Fibroblast of pulmonary artery (primary cell): Measurements from ENCODE around the gene BANK1.

Experiments used
- DNase-seq: peaks from one replicate; pipeline ENCODE4 v3.0.0-alpha.2; 2010; ENCODE audit warnings: low read depth
- H3K4me3 ChIP-seq: replicated peaks from 2 replicates; pipeline ENCODE4 v1.5.1; 2011; ENCODE audit warnings: low read depth, mild to moderate bottlenecking, control low read depth, low read length, moderate library complexity
- TF ChIP-seq, protein P1 (sequence below): IDR thresholded peaks from 2 replicates; pipeline ENCODE4 v1.5.1; 2011; ENCODE audit warnings: mild to moderate bottlenecking, control low read depth, low read length, inconsistent platforms; ENCODE audit errors: missing control alignments

Gene BANK1

DNA sequence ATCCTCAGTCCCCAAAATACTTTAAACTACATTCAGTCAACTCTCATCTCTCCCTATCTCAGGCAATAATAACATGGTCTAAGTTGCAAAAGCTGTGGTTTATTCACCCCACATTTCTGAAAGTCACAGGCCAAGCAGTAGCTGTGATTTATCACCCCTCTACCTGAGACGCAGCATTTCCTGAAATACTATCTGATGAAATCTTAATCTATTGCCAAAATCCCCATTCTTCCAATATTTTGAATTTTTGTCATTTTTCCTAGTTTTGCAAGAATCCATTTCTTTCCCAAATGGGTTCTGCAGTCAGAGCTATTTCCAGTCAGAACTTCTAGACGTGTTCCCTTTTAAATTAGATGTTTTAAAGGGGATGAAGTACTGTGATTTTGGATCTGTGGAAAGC is 148.3 kb downstream of the BANK1 start:
- TF ChIP-seq, protein P1, sequence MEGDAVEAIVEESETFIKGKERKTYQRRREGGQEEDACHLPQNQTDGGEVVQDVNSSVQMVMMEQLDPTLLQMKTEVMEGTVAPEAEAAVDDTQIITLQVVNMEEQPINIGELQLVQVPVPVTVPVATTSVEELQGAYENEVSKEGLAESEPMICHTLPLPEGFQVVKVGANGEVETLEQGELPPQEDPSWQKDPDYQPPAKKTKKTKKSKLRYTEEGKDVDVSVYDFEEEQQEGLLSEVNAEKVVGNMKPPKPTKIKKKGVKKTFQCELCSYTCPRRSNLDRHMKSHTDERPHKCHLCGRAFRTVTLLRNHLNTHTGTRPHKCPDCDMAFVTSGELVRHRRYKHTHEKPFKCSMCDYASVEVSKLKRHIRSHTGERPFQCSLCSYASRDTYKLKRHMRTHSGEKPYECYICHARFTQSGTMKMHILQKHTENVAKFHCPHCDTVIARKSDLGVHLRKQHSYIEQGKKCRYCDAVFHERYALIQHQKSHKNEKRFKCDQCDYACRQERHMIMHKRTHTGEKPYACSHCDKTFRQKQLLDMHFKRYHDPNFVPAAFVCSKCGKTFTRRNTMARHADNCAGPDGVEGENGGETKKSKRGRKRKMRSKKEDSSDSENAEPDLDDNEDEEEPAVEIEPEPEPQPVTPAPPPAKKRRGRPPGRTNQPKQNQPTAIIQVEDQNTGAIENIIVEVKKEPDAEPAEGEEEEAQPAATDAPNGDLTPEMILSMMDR, result no peak
- DNase-seq, result no peak
- H3K4me3 ChIP-seq, result no peak overlapping the region

DNA sequence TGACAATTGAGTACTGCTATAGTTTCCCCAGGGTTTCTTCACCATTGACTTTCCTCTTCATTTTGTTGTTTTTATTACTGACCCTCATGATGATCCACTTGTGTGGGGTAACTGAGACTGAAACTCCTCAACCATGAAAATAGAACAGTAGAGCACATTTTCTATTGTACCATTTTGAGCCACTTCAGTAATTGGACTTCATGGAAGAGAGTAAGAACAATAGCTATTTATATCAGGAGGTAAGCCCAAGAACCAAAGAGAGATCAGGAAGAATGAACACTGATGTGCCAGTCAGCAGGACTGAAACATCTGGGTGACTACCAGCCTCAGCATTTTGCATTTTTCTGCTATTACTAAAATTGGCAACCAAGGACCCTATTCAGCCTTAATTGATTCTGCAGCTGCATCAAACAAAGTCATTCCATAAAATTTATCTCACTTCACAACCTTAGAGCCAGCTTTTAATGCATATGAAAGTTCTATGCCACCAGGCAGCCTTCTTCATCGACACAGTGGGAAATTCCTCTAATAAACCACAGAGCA is 151.4 kb downstream of the BANK1 start:
- no peak overlapping the region for H3K4me3 ChIP-seq
- DNase-seq, result no peak
- TF ChIP-seq, protein P1, result no peak

DNA sequence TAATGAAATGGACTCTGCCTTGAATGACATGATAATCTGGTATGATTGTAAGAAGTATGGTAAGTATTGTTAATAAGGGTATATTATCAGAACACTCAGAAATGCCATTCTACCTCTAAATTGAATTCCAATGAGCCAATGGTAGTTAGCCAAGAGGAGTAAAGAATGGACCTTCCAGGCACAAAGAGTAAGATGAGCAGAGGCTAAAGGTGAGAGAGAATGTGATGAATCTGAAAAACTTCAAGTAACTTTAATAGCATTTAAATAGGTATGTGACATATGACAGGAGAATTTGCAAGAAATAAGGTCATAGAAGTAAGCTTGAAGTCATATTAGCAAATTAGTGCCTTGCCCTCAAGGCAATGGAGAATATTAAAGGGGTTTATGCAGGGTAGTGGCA is 152.4 kb downstream of the BANK1 start:
- TF ChIP-seq, protein P1, result no peak
- no peak for DNase-seq

DNA sequence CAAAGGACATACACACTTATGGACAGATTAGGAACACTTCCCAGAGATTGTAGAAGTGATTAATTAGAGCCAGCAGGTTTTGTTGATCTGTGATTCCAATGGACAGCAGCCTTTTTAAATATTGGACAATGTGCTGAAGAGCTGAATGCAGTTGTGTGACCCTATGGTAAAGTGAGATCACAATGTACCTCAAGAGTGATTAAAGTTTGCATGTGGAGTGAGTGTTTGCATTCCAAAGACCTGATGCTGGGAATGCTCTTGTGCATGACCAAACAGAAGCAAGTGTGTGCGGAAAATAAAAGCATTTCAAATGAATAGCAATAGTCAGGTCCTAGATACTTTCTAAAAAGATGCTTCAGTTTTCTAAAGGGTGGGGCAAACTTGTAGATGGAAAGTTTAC is 154.1 kb downstream of the BANK1 start:
- TF ChIP-seq, protein P1, result no peak

More for the DNA sequence above, 152.4 kb downstream of the BANK1 start:
- H3K4me3 ChIP-seq, result no peak overlapping the region

DNA sequence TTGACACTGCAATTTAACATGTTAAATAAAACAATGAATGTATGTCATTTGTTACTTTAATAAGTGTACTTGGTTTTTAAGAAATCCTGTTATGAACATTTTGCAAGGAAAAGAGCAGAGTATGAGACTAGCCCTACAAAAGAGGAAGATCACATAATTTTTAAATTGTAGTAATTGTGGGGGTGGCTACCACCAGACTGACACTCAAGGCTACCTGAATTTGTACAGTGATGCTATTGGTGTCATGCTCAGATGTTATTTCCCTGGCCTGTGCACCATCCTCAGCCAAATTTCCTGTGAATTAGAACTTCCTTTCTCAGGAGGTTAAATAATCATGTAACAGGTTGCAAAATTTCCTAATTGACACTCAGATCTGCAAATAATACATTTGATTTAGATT is 157.5 kb downstream of the BANK1 start:
- no peak overlapping the region for H3K4me3 ChIP-seq
- no peak for DNase-seq
- TF ChIP-seq, protein P1, result no peak

More for the DNA sequence above, 154.1 kb downstream of the BANK1 start:
- no peak overlapping the region for H3K4me3 ChIP-seq
- DNase-seq, result no peak

DNA sequence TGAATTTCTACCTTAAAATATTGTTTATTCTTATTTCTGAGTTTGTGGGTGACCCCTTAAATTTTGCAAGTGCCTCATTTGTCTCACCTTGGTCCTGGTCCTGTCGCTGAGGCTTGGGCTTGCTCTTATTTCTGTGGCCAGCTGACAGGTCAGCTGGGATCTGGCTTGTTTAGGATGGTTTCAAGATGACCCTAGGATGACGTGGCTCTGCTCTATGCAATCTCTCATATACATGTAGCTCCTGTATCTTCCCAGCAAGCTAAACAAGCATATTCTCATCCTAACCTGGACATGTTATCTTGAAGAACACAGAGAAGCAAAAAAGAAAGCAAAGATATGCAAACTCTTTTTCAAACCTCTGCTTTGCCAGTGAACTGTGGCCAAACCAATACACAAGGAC is 158.4 kb downstream of the BANK1 start:
- DNase-seq, result no peak
- TF ChIP-seq, protein P1, result no peak
- H3K4me3 ChIP-seq, result no peak overlapping the region

DNA sequence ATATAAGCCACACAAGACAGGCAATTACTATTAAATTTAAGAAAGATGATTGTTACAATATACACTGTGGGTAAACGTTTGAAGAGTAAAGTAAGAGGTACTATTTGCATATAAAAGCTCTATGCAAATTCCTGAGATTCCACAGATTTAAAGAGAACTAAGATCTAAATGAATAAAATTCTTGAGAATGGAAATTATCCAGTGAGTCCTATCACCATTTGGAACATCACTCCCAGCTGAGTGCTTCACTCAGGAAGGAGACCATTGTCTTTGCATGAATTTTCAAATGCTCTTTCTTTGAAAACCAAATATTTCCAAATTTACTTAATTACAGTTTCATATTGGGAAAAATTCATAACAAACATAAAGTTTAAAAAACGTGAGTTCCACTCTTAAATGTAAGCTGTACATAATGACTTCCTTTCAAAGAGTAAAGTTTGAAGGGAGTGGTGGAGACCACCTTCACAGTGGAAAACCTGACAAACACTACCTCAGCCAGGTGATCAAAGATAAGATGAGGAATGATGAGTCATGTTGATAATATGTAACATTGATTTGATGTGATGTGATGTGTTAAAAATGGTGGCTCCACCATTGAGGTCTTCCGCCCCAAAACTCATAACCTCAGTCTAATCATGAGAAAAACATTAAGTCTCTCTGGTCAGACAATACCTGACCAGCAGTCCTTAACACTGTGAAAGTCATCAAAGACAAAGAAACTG is 159.9 kb downstream of the BANK1 start:
- no peak overlapping the region for H3K4me3 ChIP-seq
- no peak for DNase-seq
- TF ChIP-seq, protein P1, result no peak
